ENCODE measurements around the gene ELMOD1.

ELMOD1 gene

DNA sequence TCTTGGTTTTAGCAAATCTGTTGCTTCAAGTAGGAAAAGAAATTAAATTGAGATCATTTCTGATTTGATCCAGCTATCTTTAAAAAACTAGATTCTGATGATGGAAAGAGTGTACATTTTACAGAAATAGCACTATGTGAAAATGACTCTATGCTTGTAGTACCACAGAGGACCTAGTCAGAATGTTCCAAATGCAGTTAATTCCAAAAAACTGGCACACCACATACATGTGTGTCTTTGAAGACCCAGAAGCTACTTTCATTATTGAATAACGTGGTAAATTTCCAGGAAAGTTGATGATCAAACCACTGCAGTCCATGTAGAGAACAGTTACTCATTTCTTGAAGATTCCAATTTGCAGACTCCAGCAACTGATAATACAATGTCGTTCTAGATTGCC, 3.8 kb downstream of the ELMOD1 start:
- TF ChIP-seq, protein P1, sequence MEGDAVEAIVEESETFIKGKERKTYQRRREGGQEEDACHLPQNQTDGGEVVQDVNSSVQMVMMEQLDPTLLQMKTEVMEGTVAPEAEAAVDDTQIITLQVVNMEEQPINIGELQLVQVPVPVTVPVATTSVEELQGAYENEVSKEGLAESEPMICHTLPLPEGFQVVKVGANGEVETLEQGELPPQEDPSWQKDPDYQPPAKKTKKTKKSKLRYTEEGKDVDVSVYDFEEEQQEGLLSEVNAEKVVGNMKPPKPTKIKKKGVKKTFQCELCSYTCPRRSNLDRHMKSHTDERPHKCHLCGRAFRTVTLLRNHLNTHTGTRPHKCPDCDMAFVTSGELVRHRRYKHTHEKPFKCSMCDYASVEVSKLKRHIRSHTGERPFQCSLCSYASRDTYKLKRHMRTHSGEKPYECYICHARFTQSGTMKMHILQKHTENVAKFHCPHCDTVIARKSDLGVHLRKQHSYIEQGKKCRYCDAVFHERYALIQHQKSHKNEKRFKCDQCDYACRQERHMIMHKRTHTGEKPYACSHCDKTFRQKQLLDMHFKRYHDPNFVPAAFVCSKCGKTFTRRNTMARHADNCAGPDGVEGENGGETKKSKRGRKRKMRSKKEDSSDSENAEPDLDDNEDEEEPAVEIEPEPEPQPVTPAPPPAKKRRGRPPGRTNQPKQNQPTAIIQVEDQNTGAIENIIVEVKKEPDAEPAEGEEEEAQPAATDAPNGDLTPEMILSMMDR (conservative IDR thresholded peaks at IDR 0.05; ENCODE audit: low read length) = no peak
- no peak for DNase-seq (ENCODE audit: low read depth)
- no peak overlapping the region for H3K4me3 ChIP-seq (ENCODE audit: low read length)

DNA sequence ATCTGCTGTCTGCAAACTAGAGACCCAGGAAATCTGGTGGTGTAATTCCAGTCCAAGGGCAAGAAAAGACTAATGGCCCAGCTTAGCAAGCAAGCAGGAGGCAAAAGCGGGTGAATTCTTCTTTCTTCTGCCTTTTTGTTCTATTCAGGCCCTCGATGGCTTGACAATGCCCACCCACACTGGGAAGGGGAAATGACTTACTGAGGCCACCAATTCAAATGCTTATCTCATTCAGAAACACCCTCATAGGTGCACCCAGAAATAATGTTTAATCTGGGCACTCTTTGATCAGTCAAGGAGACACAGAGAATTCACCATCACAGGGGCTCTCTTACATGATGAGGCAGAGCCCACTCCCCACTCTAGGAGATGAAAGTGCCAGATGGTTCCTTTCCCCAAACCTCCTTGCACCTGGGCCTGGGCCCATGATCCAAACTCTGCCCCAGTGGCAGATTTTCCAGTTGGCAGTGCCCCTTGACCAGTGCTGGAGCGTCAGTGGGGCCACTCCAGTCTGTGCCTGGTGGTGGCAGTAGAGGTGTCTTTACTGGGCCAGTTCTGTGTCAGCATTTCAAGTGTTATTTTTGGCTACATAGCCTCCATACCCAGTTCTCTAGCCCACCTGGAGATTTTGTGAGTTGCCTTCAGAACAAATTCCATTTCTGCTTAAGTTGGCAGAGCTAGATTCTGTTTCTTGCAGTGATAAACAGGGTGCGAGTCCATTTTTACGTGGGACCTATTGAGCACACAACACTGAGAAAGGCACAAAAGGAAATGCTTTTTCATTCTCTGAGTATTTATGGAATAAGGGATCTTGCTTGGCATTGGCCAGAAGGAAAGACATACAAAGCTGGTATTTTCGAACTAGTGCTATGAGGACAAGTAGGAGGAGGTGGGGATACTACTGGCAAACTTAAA, 7.5 kb downstream of the ELMOD1 start:
- TF ChIP-seq, protein P1 (conservative IDR thresholded peaks at IDR 0.05; ENCODE audit: low read length) = peak; percentile 58
- DNase-seq (ENCODE audit: low read depth) = no peak
- H3K4me3 ChIP-seq (ENCODE audit: low read length) = no peak overlapping the region

DNA sequence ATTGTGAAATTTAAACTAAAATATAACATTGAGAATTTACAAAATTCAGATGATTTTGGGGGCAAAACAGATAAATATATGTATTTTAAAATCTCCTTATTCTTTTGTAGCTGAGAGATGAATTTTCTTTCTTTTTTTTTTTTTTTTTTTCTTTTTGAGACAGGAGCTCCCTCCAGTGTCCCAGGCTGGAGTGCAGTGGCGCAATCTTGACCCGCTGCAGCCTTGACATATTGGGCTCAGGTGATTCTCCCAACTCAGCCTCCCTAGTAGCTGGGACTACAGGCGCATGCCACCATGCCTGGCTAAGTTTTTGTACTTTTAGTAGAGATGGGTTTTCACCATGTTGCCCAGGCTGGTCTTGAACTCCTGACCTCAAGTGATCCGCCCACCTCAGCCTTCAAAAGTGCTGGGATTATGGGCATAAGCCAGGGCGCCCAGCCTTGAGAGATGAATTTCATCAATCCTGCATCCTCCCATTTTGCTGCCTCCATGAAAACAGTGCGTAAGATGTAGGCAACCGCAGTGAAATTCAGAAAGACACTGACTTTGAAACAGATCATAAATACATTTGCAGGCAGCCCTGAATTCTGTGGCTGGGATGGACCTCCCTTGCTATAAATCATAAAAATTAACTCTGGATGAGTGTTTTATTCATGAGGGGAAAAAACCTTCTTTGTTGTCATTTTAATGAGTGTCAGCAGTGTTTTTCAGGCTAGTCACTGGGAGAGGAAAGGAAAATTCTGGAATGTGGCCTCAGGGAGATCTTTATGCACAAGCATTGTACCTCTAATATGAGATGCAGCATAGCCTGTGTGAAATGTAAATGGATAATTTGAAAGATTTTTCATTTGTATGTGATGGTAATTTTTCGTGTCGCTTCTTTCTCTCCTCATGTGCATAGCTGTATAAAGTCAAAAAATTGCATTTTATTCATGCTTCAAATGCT, 14.4 kb downstream of the ELMOD1 start:
- no peak for DNase-seq (ENCODE audit: low read depth)
- TF ChIP-seq, protein P1 (conservative IDR thresholded peaks at IDR 0.05; ENCODE audit: low read length) = no peak
- no peak overlapping the region for H3K4me3 ChIP-seq (ENCODE audit: low read length)

DNA sequence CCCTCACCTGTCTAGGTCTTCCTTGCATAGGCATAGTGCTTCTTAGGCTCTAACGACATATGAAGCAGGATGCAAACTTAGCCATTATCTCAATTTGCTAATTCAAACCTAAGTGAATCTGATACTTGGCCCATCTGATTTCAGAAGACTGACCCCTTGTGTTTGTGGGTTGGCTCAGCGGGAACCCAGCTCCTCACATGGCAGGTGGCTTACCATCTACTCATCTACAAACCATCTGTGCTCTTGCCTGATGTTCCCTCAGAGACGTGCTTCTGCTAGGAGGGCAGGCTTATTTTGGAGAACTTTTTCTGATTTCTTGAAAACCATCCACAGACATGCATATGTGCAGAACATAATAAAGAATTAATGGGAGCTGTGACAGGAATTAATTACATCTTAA, 15.2 kb downstream of the ELMOD1 start:
- TF ChIP-seq, protein P1 (conservative IDR thresholded peaks at IDR 0.05; ENCODE audit: low read length) = peak; percentile 13
- H3K4me3 ChIP-seq (ENCODE audit: low read length) = no peak overlapping the region
- DNase-seq (ENCODE audit: low read depth) = no peak

DNA sequence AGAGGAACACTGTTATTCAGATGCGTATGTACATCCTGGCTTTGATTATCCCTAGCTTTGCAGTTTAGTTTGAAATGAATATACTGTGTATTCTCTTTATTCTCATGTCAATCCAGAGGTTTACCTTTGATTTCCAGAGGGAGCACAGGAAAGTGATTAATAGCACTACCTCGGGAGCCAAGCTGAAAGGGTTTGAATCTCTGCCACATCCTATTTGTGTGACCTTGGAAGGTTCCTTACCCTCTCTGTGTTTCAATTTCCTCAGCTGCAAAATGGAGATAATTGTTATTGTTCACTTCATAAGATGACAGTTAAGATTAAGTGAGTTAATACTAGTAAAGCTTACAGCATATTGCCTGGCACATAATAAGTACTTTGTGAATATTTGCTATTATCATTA, 17.9 kb downstream of the ELMOD1 start:
- TF ChIP-seq, protein P1 (conservative IDR thresholded peaks at IDR 0.05; ENCODE audit: low read length) = no peak
- H3K4me3 ChIP-seq (ENCODE audit: low read length) = no peak overlapping the region
- DNase-seq (ENCODE audit: low read depth) = no peak

DNA sequence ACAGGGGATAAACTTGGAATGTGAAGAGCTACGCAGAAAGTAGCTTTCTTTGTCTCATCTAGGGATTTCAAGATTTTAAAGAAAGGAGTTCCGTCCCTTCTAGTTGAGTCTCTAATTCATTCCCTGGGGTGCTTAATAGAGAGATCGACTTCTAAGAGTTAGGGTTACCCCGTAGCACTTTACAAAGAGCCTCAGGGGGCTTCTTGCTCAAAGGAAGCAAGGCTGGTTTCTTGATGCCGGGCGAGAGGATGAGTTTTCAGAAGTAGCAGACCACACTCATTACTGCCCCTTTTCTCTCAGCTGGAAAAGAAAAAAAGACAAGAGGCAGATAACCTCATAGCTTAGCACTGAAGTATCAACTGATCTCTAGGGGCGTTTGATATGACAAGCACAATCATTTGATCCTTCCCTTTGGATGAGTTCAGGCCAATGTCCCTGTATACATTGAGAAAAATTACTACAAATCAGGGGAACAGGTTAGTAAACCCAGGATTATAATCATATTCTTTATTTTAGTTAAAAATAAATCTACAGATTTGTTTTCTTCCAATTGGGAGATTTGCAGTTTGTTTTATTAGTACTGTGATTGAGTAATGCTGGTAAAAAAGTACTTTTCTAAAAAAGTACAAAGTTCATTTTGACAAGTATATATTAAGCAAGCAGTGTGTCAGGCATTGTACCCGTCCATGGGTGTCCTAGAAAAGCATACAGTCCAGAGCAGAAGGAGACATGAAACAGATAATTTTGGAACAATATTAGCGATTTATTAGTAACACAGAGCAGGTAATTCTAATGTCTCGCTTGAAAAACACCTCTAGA, 18.7 kb downstream of the ELMOD1 start:
- H3K4me3 ChIP-seq (ENCODE audit: low read length) = no peak overlapping the region
- TF ChIP-seq, protein P1 (conservative IDR thresholded peaks at IDR 0.05; ENCODE audit: low read length) = no peak
- no peak for DNase-seq (ENCODE audit: low read depth)

Measured in AG10803 (cell line).